HG03135 (cell line): Measurements from ENCODE around the gene SRSF3.
"Not testable (repeated sequence)": the region's sequence is repeated elsewhere in the genome, so short reads cannot be mapped to it uniquely, and the experiment has no call there.

Experiments used
- ATAC-seq: cut with Tn5 transposase; IDR thresholded peaks from one replicate; pipeline ENCODE4 v1.9.1; 2021; ENCODE audit warnings: mild to moderate bottlenecking, moderate library complexity; ENCODE audit not compliant: unreplicated experiment

Gene SRSF3

DNA sequence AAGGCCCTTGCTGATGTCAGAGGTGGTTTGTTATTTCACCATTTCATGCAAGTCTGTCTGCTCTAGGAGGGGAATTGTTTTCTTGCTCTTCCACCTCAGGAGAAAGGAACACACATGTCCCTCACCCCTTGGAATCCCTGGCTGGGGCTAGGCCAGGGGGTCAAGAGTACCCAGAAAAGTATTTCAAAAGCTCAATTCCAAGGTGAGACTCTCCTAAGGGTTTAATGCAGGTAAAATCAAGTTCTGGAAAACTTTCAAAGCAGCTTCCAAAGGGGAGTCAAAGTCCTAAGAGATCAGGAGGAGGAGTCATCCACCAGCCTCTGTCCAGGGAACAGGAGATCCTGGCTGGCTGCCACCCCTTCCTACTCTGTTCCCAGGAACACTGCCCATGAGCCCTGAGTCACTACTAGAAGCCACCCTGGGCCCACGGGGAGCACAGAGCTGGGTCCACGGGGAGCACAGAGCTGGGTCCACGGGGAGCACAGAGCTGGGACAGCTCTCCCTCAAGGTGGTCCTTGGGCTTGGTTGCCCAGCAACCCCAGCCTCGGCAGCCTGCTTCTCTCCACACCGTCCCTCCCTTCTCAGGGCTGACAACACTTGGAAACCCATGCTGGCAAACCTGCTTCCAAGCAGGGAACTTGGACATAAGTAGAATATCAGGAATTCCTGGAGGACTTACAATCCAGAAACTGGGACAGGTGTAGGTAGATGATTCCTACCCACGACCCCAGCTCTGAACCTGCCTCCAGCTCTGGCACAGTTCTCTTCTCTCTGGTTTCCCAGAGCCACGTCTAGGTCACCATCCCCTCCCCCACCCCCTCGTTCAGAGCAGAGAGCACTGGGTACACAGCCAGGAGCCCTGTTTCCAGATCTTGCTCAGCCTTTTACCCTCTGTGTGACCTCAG lies 49.0 kb downstream of the SRSF3 start:
- ATAC-seq = no peak

DNA sequence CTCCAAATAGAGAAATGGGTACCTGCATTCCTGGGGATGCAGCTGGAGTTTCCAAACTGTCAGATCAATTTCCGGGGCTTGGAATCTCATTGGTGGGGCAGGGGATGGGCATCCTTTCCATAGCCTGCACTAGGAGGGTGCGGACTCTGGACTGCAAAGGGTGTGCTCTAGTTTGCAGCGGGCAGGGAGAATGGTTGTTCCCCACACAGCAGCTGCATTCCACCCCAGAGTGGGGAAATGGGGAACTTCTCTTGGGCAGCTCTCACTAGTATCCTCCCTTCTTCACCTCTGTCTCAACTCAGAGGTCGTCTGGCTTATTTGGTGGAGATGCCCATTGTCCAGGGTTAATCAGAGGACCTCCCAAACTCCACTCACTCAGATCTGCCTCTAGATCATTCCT lies 49.8 kb downstream of the SRSF3 start:
- ATAC-seq = no peak

DNA sequence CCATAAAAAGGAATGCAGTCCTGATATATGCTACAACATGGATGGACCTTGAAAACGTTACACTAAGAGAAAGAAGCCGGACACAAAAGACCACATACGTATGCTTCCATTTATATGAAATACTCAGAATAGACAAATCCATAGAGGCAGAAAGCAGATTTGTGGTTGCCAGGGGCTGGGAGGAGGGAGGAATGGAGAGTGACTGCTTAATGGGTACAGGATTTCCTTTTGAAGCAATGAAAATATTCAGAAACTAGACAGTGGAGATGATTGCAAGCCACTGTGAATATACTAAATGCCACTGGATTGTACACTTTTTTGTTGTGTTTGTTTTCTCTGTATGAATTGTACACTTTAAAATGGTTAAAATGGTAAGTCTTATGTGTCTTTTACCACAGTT lies 54.9 kb downstream of the SRSF3 start:
- no peak for ATAC-seq

DNA sequence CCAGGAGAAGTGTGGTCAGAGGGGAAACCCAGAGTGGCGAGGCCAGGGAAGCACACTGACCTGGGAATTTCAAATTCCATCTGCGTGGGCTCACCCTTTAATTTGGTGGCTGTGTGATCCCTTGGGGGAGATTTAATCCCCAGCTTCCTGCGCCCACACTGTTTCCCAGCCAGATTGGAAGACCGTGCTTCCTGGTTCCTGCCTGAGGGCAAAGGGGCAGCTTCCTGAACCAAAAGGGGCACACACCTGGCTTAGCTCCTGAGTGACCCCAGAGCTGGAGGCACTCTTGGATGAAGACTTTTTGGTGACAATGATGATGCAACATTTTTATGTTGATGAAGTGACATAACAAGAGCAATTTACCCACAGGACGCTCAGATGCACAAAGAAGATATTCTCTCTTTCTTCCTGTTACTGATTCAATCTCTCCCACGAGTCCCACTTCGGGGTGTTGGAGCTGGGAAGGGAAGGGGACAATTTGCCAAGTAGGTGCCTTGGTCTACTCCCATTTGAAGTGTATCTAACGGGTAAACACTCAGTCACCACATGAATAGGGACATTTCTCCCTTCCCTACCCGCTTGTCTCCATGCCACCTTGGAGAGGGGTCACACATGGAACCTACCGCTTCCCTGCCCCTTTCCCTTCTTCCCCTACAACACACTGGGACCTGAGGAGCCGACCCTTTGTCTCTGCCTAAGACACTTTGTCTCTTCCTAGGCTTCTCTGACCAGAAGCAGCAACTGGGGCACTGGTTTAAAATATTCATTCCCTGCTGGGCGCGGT lies 55.7 kb downstream of the SRSF3 start:
- ATAC-seq = no peak

DNA sequence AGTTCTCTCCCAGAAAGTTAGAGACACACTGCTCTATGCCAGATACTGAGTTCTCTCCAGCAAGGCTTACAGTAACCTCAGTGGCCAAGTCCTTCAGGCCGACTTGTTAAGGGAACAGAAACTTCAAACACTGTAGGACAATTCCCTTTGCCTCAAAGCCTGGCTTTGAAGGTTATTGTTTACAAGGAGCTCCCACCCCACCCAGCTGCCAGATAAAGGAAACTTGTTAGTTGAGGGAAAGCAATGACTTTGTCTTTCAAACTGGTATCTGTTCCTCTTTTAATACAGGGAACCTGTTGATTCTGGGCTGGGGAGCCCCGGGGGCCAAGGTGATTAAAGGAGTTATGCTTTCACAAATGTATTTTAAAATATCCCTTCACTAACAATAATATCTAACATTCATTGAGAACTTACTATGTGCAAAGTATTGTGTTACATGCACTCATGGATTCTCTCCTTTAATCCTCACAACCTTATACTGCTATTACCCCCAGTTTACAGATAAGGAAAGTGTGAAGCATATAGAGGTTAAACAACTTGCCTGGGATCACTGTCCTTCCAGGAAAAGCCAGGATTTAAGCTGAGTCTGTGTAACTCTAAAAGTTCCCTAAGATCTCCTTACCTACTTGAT lies 56.8 kb downstream of the SRSF3 start:
- ATAC-seq = no peak

DNA sequence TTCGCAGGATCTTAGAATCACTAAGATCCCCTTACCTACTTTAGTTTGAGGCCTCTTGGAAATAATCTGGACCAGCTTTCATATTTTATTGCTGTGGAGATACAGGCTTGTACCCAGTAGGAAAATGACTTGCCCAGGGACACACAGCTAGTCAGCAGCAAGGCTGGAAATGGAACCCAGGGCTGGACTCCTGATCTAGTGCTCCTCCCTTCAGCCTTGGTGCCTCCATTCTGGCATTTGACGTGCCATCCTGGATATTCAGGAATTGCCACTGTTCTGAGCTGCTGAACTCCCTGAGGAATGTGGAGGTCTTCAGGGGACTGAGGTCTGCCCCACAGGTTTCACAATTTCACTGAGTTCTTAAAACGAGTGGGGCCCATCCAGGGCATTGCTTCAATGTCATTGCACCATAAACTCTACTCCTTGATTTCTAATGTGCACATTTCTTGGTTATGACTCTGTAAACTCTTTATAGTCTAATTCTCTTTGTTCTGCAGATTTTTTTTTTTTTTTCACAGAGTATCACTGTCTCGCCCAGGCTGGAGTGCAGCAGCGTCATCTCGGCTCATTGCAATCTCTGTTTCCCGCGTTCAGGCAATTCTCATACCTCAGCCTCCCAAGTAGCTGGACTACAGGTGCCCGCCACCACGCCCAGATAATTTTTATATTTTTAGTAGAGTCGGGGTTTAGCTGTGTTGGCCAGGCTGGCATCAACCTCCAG lies 57.7 kb downstream of the SRSF3 start:
- ATAC-seq = no peak

DNA sequence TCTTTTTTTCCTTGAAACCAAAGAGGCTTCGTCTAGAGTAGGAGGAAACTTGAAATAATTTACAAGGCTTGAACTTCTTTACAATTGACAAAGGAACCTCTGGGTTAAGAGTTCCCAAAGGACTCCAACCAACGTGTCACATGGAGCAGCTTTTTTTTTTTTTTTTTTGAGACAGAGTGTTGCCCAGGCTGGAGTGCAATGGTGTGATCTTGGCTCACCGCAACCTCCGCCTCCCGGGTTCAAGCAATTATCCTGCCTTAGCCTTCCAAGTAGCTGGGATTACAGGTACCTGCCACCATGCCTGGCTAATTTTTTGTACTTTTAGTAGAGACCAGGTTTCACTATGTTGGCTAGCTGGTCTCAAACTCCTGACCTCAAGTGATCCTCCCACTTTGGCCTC lies 60.3 kb downstream of the SRSF3 start:
- not testable (repeated sequence) for ATAC-seq
